Liver (tissue), 3 donors: ENCODE data around the gene STRBP.

ENCODE experiments used
- CTCF ChIP-seq: fragments of 150-350 bp; IDR thresholded peaks from 2 replicates; pipeline ENCODE4 v1.5.1; 2017; ENCODE audit warnings: improper control_type of control experiment, low read depth, low read length; ENCODE audit not compliant: missing input control
- EGR1 ChIP-seq, 2 donors: IDR thresholded peaks; 2 replicates each; pipeline ENCODE4 v1.6.1; 2016 to 2018; ENCODE audit warnings: antibody characterized with exemption in 2 of 2, low read depth in 2 of 2
- FOXA2 ChIP-seq: IDR thresholded peaks from 2 replicates; pipeline ENCODE4 v1.6.1; 2016; ENCODE audit warnings: antibody characterized with exemption
- GABPA ChIP-seq, 2 donors: IDR thresholded peaks in 1 of 2; conservative IDR thresholded peaks in 1 of 2; 2 replicates each; pipeline ENCODE4 v1.6.1; 2016; ENCODE audit warnings: antibody characterized with exemption in 2 of 2, mild to moderate bottlenecking in 1 of 2, moderate library complexity in 1 of 2
- MAX ChIP-seq: IDR thresholded peaks from 2 replicates; pipeline ENCODE4 v1.6.1; 2016; ENCODE audit warnings: antibody characterized with exemption
- RAD21 ChIP-seq, 2 donors: IDR thresholded peaks; 2 replicates each; pipeline ENCODE4 v1.6.1; 2016; ENCODE audit warnings: antibody characterized with exemption in 2 of 2, mild to moderate bottlenecking in 2 of 2
- REST ChIP-seq: IDR thresholded peaks from 2 replicates; pipeline ENCODE4 v1.6.1; 2016; ENCODE audit warnings: antibody characterized with exemption, mild to moderate bottlenecking
- SP1 ChIP-seq: IDR thresholded peaks from 2 replicates; pipeline ENCODE4 v1.6.1; 2018; ENCODE audit warnings: antibody characterized with exemption, mild to moderate bottlenecking
- ZBTB33 ChIP-seq: IDR thresholded peaks from 2 replicates; pipeline ENCODE4 v1.6.1; 2016; ENCODE audit warnings: antibody characterized with exemption
- donor health status: healthy.
- donor health status: healthy.

DNA sequence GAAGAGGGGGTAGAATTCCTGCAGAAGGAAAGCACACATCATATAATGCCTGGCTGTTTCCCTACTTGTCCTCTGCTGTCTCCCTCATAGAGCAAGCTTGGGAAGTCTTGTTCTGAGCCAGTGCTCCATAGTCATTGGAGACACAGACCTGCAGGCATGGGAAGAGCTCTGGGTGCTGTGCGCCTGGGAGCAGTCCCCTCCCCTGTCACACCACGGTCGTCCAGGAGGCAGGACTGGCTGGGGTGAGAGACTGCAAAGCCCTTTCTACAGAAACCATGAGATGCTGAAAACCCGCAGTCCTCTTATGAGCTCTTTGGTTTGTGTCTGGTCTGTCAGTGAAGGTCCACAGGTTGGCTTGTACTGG lies 170.3 kb downstream of the STRBP start:
- TF ChIP-seq CTCF (no peak), EGR1 (IDR thresholded peaks at IDR 0.05; ENCODE audit: low read depth in 2 of 2) (no peak), GABPA (IDR thresholded peaks at IDR 0.05 in 1 of 2, conservative IDR thresholded peaks at IDR 0.05 in 1 of 2) (no peak), FOXA2 (no peak), ZBTB33 (no peak), MAX (no peak), REST (no peak), RAD21 (IDR thresholded peaks at IDR 0.05) (no peak), SP1 (no peak)
